Skeletal muscle satellite cell (primary cell): ENCODE measurements around the gene CDK14.

Experiments
- H3K27me3 ChIP-seq: 2 replicates; pipeline ENCODE4 v1.7.0; 2013; ENCODE audit warnings: low read length; ENCODE audit not compliant: control insufficient read depth, insufficient read depth
- H3K36me3 ChIP-seq: 2 replicates; pipeline ENCODE4 v1.7.0; 2013; ENCODE audit warnings: mild to moderate bottlenecking, control low read depth, low read length; ENCODE audit not compliant: insufficient read depth
- H3K4me1 ChIP-seq: 2 replicates; pipeline ENCODE4 v1.7.0; 2013; ENCODE audit warnings: low read length; ENCODE audit not compliant: control insufficient read depth, insufficient read depth
- H3K4me2 ChIP-seq: 2 replicates; pipeline ENCODE4 v1.7.0; 2013; ENCODE audit warnings: mild to moderate bottlenecking, low read length
- H3K4me3 ChIP-seq: 2 replicates; pipeline ENCODE4 v1.7.0; 2013; ENCODE audit warnings: low read length
- H3K9ac ChIP-seq: 2 replicates; pipeline ENCODE4 v1.7.0; 2013; ENCODE audit warnings: mild to moderate bottlenecking, low read depth, low read length, moderate library complexity
- H3K9me3 ChIP-seq: replicated peaks from 2 replicates; pipeline ENCODE4 v1.7.0; 2013; ENCODE audit warnings: mild to moderate bottlenecking, control low read depth, low read length

The CDK14 gene

DNA sequence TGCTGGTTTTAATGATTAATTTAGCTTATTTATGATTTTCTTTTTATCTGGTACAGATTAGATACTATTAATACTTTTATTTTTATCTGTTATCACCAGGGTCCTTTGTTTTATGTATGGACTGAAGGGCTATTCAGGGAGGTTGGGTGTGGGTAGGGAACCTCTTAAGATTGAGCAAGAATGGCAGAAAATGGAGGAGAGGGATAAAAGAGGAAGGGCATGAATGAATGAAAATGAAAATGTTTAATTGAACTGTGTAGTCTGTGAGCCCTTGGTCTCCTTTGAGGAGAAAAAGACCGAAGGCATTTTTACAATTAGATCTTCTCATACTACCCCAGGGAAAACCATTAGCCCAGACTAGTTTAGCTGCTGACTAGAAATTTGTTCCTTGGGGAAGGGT is 93.1 kb downstream of the CDK14 start:
- Histone ChIP-seq H3K4me2 (no peak overlapping the region), H3K27me3 (no peaks in the 10 kb centered on the region), H3K4me3 (no peak overlapping the region), H3K4me1 (peaks cover 23% of the 10 kb centered on the region), H3K9ac (no peak overlapping the region), H3K9me3 (no peaks in the 10 kb centered on the region), H3K36me3 (no peaks in the 10 kb centered on the region)

- no peaks in the 10 kb centered on the region for H3K27me3 ChIP-seq
- H3K4me1 ChIP-seq: peaks cover 23% of the 10 kb centered on the region
- no peak overlapping the region for H3K4me3 ChIP-seq
- no peaks in the 10 kb centered on the region for H3K36me3 ChIP-seq
- H3K9me3 ChIP-seq: no peaks in the 10 kb centered on the region
- no peak overlapping the region for H3K4me2 ChIP-seq
- H3K9ac ChIP-seq: no peak overlapping the region
Observed at GRCh38 chr7:90690159-90690858, 94.2 kb downstream of the CDK14 start.

DNA sequence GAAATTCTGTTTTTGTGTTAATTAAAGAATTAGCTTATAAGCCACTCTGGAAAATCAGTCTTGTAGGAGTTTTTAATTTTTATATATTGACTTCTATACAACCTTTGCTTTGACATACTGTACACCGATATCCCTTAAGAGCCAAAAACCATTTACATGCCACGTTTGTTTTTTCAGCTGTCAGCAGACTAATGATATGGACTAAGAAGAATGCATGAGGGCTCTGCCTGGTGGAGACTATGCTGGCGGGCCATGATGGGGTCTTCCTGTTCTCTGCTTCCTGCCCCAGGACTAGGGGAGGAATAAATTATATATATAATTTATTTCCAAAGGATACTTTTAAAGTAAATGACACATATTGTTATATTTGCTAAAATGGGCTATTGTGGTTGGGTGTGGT is 96.3 kb downstream of the CDK14 start:
- Histone ChIP-seq H3K4me1 (peaks cover 17% of the 10 kb centered on the region), H3K27me3 (no peaks in the 10 kb centered on the region), H3K9ac (no peak overlapping the region), H3K9me3 (no peaks in the 10 kb centered on the region), H3K4me3 (no peak overlapping the region), H3K36me3 (no peaks in the 10 kb centered on the region), H3K4me2 (peak overlapping the region; percentile 4)

- no peaks in the 10 kb centered on the region for H3K9me3 ChIP-seq
- H3K4me3 ChIP-seq: no peak overlapping the region
- no peaks in the 10 kb centered on the region for H3K36me3 ChIP-seq
- H3K9ac ChIP-seq: no peak overlapping the region
- H3K4me2 ChIP-seq: no peak overlapping the region
- H3K4me1 ChIP-seq: peaks cover 17% of the 10 kb centered on the region
- H3K27me3 ChIP-seq: no peaks in the 10 kb centered on the region
Observed at GRCh38 chr7:90692947-90693346, 96.8 kb downstream of the CDK14 start.

- H3K36me3 ChIP-seq: no peaks in the 10 kb centered on the region
- no peaks in the 10 kb centered on the region for H3K9me3 ChIP-seq
- no peak overlapping the region for H3K9ac ChIP-seq
- H3K27me3 ChIP-seq: no peaks in the 10 kb centered on the region
- H3K4me1 ChIP-seq: peaks cover 26% of the 10 kb centered on the region
- H3K4me2 ChIP-seq: no peak overlapping the region
- H3K4me3 ChIP-seq: no peak overlapping the region
Observed at GRCh38 chr7:90693939-90694338, 97.8 kb downstream of the CDK14 start.

- Histone ChIP-seq H3K4me2 (no peak overlapping the region), H3K27me3 (no peaks in the 10 kb centered on the region), H3K9me3 (no peaks in the 10 kb centered on the region)
Observed at GRCh38 chr7:90698616-90699015, 102.5 kb downstream of the CDK14 start.

DNA sequence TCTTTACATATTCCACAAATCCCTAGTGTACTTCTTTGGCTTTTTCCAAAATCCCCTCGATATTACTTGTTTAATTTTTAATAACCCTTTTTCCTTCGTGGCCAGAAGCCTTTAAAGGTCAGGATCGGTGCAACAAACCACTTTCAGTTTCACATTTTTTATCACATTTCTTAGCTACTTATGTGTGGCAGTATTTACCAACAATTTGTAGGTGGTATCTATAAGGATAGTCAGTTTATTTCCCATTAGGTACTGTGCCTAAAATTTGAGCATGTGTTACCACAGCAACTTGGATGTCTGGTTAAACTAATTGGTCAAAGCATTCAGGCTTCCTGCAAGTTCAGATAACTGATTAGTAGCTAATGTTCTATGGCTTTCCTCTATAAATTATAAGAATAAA is 104.9 kb downstream of the CDK14 start:
- Histone ChIP-seq H3K9me3 (no peaks in the 10 kb centered on the region), H3K4me1 (peaks cover 19% of the 10 kb centered on the region), H3K27me3 (no peaks in the 10 kb centered on the region), H3K36me3 (no peaks in the 10 kb centered on the region), H3K4me3 (peak overlapping the region; percentile 63), H3K9ac (peak overlapping the region; percentile 56), H3K4me2 (peak overlapping the region; percentile 82)

More at GRCh38 chr7:90698616-90699015, 102.5 kb downstream of the CDK14 start:
- Histone ChIP-seq H3K4me3 (no peak overlapping the region), H3K4me1 (peaks cover 19% of the 10 kb centered on the region), H3K36me3 (no peaks in the 10 kb centered on the region), H3K9ac (no peak overlapping the region)

- Histone ChIP-seq H3K27me3 (no peaks in the 10 kb centered on the region), H3K36me3 (no peaks in the 10 kb centered on the region), H3K4me3 (no peak overlapping the region), H3K4me1 (peaks cover 19% of the 10 kb centered on the region), H3K4me2 (peak overlapping the region; percentile 16), H3K9me3 (no peaks in the 10 kb centered on the region), H3K9ac (no peak overlapping the region)
Observed at GRCh38 chr7:90701771-90702170, 105.7 kb downstream of the CDK14 start.

- H3K27me3 ChIP-seq: no peaks in the 10 kb centered on the region
- no peaks in the 10 kb centered on the region for H3K36me3 ChIP-seq
- H3K4me1 ChIP-seq: peaks cover 26% of the 10 kb centered on the region
- H3K4me3 ChIP-seq: no peak overlapping the region
- no peaks in the 10 kb centered on the region for H3K9me3 ChIP-seq
- no peak overlapping the region for H3K4me2 ChIP-seq
- H3K9ac ChIP-seq: no peak overlapping the region
Observed at GRCh38 chr7:90705391-90706071, 109.4 kb downstream of the CDK14 start.

DNA sequence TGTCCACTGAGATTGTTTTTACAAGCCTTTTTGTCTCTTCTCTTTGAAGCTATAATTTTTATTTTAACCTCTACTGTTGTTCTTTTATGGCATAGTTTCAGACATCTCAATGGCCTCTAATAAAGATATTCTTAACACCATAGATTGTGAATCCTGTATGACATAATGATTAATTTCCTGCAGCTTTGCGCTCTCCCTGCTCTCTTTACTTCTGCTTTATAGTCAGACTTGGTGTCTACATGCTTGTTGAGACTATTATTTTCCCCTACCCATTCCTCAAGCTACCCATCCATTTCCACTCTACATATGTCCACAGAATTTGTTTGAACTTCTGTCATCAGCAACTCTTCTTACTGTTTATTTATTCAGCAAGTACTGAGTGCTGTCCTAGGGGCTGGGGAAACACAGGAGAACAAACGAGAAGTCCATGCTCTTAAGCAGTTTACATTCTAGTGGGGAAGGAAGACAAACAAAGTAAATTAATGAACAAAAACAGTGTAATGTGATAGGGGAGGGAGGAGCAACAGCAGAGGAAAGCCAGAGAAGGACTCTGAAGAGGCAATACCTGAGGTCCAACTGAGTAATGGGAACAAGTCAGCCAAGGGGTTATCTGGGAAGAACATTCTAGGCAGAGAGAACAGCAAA is 110.1 kb downstream of the CDK14 start:
- Histone ChIP-seq H3K9me3 (no peaks in the 10 kb centered on the region), H3K4me3 (no peak overlapping the region), H3K4me2 (no peak overlapping the region), H3K36me3 (no peaks in the 10 kb centered on the region), H3K4me1 (peaks cover 23% of the 10 kb centered on the region), H3K9ac (no peak overlapping the region), H3K27me3 (no peaks in the 10 kb centered on the region)

DNA sequence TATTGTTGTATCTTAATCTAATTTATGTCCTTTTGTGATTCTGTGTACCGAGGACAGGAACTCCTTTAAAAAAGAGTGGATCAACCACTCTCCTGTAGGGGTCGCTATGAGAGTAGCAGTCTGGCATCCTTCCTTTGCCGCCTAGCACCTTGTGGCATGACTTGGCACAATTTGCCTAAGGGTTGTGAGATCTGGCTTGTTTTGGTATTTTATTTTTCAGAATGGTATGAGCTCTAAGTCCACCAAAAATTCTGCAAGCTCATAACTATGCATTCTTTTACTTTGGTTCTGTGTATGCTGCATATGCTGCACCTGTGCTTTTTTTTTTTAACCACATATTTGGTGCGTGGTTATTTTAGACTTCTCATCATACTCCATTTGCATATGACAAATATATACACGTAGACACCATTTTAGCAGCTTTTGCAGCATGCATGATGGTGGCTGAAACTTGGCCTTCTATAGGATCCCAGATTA is 112.8 kb downstream of the CDK14 start:
- H3K4me2 ChIP-seq: no peak overlapping the region
- no peak overlapping the region for H3K4me3 ChIP-seq

More for the DNA sequence above, 112.8 kb downstream of the CDK14 start:
- Histone ChIP-seq H3K4me1 (peaks cover 19% of the 10 kb centered on the region), H3K27me3 (no peaks in the 10 kb centered on the region), H3K36me3 (no peaks in the 10 kb centered on the region), H3K9me3 (no peaks in the 10 kb centered on the region), H3K9ac (no peak overlapping the region)
